DOHH2 (cell line): Measurements from ENCODE around the gene NOS1.

Experiments
- CTCF ChIP-seq: fragments of 200-600 bp; sonication (generic); IDR thresholded peaks from one replicate; pipeline ENCODE4 v1.5.1; 2014; ENCODE audit warnings: antibody characterized with exemption, mild to moderate bottlenecking, low read depth, low read length; ENCODE audit not compliant: poor library complexity, severe bottlenecking
- EZH2phosphoT487 ChIP-seq: fragments of 200-600 bp; sonication (generic); IDR thresholded peaks from 2 replicates; pipeline ENCODE4 v1.6.1; 2017; ENCODE audit warnings: borderline replicate concordance, mild to moderate bottlenecking, antibody characterized with exemption, low read length, moderate library complexity, mixed read lengths

DNA sequence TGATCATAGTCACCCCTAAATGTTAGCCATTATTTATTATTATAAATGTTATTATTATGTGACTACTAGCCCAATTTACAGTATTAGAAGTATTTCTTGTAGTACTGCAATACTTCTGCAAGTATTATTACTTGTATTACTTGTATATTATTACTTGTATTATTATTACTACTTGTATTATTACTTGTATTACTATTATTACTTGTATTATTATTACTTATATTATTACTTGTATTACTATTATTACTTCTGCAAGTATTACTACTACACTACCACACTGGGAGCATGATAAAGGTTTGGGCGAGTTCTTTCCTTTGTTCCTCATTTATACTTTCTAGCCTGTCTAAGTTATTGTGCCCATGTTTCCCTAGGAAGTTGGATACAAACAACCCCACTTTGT, 67.9 kb downstream of the NOS1 start:
- TF ChIP-seq CTCF (no peak), EZH2phosphoT487 (no peak)
